SW480 (cell line): ENCODE results near the gene WWC2.

Experiments used
- DNase-seq: peaks from one replicate; pipeline ENCODE4 v3.0.0-alpha.2; 2016; ENCODE audit warnings: low spot score

The WWC2 gene

GRCh38 chr4:183256756-183257385 is 157.8 kb downstream of the WWC2 start:
- DNase-seq = peak; percentile 21

- DNase-seq = no peak
These were observed 158.8 kb downstream of the WWC2 start for GRCh38 chr4:183257808-183258207.

- no peak for DNase-seq
These were observed 161.6 kb downstream of the WWC2 start for GRCh38 chr4:183260491-183261151.

GRCh38 chr4:183261953-183262775 is 163.1 kb downstream of the WWC2 start:
- DNase-seq = peak; percentile 52

GRCh38 chr4:183262776-183263100 is 163.7 kb downstream of the WWC2 start:
- DNase-seq = no peak

- no peak for DNase-seq
These were observed 164.8 kb downstream of the WWC2 start for GRCh38 chr4:183263787-183264386.

GRCh38 chr4:183264614-183265013 is 165.6 kb downstream of the WWC2 start:
- DNase-seq = no peak

- DNase-seq = no peak
These were observed 167.3 kb downstream of the WWC2 start for GRCh38 chr4:183266371-183266770.

- no peak for DNase-seq
These were observed 169.5 kb downstream of the WWC2 start for GRCh38 chr4:183268556-183268955.

- no peak for DNase-seq
These were observed 173.3 kb downstream of the WWC2 start for GRCh38 chr4:183272384-183272783.

- no peak for DNase-seq
These were observed 177.0 kb downstream of the WWC2 start for GRCh38 chr4:183276106-183276505.

GRCh38 chr4:183284258-183284785 is 185.3 kb downstream of the WWC2 start:
- DNase-seq = no peak

GRCh38 chr4:183284965-183285364 is 185.9 kb downstream of the WWC2 start:
- no peak for DNase-seq

- DNase-seq = no peak
These were observed 186.8 kb downstream of the WWC2 start for GRCh38 chr4:183285886-183286285.

GRCh38 chr4:183286590-183287308 is 187.7 kb downstream of the WWC2 start:
- DNase-seq = no peak

- DNase-seq = no peak
These were observed 188.2 kb downstream of the WWC2 start for GRCh38 chr4:183287309-183287659.

- DNase-seq = no peak
These were observed 188.6 kb downstream of the WWC2 start for GRCh38 chr4:183287677-183288076.

GRCh38 chr4:183288955-183289354 is 189.9 kb downstream of the WWC2 start:
- DNase-seq = no peak

GRCh38 chr4:183289688-183290087 is 190.6 kb downstream of the WWC2 start:
- peak; percentile 5 for DNase-seq

- no peak for DNase-seq
These were observed 192.0 kb downstream of the WWC2 start for GRCh38 chr4:183291070-183291469.

GRCh38 chr4:183295711-183296110 is 196.7 kb downstream of the WWC2 start:
- peak; percentile 20 for DNase-seq

- no peak for DNase-seq
These were observed 198.6 kb downstream of the WWC2 start for GRCh38 chr4:183297675-183298074.
